ENCODE measurements around the gene SPTSSB.

GRCh38 chr3:161409858-161410257 lies 38.5 kb upstream of the SPTSSB start:
- no peak for TF ChIP-seq CTCF (IDR thresholded peaks at IDR 0.05)
- no peak for TF ChIP-seq POLR2AphosphoS2 (conservative IDR thresholded peaks at IDR 0.05; ENCODE audit: low read length)
- TF ChIP-seq EP300 (IDR thresholded peaks at IDR 0.05), result no peak
- no peak for TF ChIP-seq NR3C1 (IDR thresholded peaks at IDR 0.05)
- no peak for TF ChIP-seq CHD2 (IDR thresholded peaks at IDR 0.05; ENCODE audit: low read length, partially characterized antibody)
- TF ChIP-seq, protein P1, sequence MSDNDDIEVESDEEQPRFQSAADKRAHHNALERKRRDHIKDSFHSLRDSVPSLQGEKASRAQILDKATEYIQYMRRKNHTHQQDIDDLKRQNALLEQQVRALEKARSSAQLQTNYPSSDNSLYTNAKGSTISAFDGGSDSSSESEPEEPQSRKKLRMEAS (IDR thresholded peaks at IDR 0.05), result no peak
- TF ChIP-seq POLR2A (IDR thresholded peaks at IDR 0.05; ENCODE audit: low read length), result no peak
- no peak for TF ChIP-seq CEBPB (IDR thresholded peaks at IDR 0.05)
- no peak for TF ChIP-seq ZC3H11A (IDR thresholded peaks at IDR 0.05)
- TF ChIP-seq, protein P2, sequence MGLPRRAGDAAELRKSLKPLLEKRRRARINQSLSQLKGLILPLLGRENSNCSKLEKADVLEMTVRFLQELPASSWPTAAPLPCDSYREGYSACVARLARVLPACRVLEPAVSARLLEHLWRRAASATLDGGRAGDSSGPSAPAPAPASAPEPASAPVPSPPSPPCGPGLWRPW (IDR thresholded peaks at IDR 0.05), result no peak
- TF ChIP-seq ESRRA (IDR thresholded peaks at IDR 0.05; ENCODE audit: borderline replicate concordance, low read length), result no peak
- no peak for TF ChIP-seq BHLHE40 (IDR thresholded peaks at IDR 0.05; ENCODE audit: low read depth, low read length)
